Keratinocyte (primary cell): ENCODE data around the gene SNRNP35.

Experiments used
- EZH2 ChIP-seq: IDR thresholded peaks from one replicate; pipeline ENCODE4 v1.6.1; 2012; ENCODE audit warnings: inconsistent platforms, mild to moderate bottlenecking, low read length, moderate library complexity
- TF ChIP-seq, protein P1 (sequence below), 3 experiments: IDR thresholded peaks in 1 of 3; conservative IDR thresholded peaks in 1 of 3; optimal IDR thresholded peaks in 1 of 3; 2 replicates in 2 of 3; 3 replicates in 1 of 3; pipeline versions ENCODE3 to v1.5.1; 2011; ENCODE audit warnings: low read length in 3 of 3, mild to moderate bottlenecking in 3 of 3, moderate library complexity in 2 of 3, control low read depth in 1 of 3, inconsistent platforms in 1 of 3; ENCODE audit not compliant: insufficient read depth in 2 of 3; ENCODE audit errors: extremely low read depth in 1 of 3

DNA sequence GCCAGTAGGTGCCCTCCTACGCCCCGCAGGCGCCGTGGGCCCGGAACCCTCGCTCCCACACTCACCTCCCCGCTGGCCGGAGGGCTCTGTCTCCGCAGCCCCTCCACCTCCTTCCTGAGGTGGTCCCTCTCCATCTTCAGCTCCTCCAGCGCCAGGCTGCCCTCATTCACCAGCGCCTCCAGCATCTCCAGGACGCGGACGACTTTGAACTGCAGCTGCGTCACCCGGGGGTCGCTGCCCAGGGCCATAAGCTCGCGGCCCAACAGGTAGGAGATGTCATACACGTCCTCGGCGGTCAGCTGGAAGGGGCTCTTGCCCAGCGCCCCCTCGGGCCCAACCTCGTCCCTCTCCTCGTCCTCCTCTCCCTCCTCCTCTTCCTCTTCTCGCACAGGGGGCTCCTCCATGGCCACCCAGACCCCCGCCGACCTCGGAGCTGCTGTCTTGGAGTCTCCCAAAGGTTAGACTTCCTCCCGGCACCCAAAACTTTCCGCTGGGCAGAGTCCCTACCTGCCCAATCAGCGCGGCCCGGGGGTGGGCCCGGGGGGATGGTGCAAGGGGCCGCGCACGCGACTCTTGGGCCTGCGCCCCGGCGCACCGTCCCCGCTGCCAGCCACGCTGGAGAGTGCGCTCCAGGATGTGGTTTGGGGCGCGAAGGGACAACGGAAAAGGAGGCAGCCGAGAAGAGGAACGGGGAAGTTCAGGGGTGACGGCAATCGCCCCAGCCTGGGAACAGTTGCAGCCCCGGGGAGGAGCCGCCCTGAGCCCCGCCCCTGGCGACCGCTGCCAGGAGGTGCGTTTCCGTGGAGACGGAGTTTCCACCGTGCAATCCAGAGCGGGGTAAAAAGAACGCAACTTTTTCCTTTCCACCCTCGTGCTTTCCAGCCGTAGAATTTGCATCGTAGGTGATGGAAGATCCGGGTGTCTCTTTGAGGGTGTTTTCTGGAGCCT is 21.6 kb upstream of the SNRNP35 start, which contains the start of gene RILPL2:
- TF ChIP-seq, protein P1, sequence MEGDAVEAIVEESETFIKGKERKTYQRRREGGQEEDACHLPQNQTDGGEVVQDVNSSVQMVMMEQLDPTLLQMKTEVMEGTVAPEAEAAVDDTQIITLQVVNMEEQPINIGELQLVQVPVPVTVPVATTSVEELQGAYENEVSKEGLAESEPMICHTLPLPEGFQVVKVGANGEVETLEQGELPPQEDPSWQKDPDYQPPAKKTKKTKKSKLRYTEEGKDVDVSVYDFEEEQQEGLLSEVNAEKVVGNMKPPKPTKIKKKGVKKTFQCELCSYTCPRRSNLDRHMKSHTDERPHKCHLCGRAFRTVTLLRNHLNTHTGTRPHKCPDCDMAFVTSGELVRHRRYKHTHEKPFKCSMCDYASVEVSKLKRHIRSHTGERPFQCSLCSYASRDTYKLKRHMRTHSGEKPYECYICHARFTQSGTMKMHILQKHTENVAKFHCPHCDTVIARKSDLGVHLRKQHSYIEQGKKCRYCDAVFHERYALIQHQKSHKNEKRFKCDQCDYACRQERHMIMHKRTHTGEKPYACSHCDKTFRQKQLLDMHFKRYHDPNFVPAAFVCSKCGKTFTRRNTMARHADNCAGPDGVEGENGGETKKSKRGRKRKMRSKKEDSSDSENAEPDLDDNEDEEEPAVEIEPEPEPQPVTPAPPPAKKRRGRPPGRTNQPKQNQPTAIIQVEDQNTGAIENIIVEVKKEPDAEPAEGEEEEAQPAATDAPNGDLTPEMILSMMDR (optimal IDR thresholded peaks at IDR 0.05 in 1 of 3, IDR thresholded peaks at IDR 0.05 in 1 of 3, conservative IDR thresholded peaks at IDR 0.05 in 1 of 3; ENCODE audit: extremely low read depth in 1 of 3, insufficient read depth in 2 of 3, low read length in 3 of 3), result peak in 1 of 3 experiments; percentile 9
- TF ChIP-seq EZH2, result no peak
